GM19468 (cell line): ENCODE results near the gene ZMIZ1.

ENCODE experiments used
- ATAC-seq: cut with Tn5 transposase; IDR thresholded peaks from one replicate; pipeline ENCODE4 v1.9.1; 2021; ENCODE audit warnings: mild to moderate bottlenecking, moderate library complexity, moderate number of reproducible peaks; ENCODE audit not compliant: unreplicated experiment; ENCODE audit errors: extremely low read depth

ZMIZ1 gene

DNA sequence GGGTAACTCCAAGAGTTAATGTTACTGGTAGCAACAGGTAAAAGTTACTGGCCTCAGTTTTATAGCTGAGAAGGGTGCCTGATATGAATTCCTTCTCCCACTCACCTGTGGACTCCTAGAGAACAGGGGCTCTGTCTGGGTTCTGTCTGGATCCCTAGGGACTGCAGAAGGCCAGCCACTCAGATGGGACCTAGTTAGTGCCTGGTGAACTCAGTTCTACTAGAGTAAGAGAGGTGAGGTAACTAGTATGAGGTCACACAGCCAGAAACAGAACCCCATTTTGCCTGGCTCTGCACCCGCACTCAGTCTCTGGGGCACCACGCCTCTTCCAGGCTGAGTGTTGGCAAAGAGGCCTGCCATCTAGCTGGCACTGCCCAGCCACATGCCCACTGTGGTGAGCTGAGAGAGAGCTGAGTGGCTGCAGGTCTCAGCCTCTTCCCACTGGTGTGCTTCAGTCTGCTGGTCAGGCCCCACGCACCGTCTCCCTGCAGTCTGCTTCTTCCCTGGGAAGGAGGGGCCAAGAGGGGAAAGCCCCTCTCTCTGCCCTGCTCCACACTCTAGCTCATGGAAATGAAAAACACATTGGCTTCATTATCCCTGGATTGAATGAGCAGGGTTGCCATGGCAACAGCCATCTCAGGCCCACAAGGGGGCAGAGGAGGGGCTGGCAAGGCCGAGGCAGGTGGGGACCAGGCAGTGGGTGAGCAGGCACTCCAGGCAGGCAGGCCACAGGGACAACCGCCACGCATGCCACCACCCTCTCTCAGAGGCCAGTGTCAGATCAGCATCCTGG lies 110.6 kb downstream of the ZMIZ1 start:
- no peak for ATAC-seq

DNA sequence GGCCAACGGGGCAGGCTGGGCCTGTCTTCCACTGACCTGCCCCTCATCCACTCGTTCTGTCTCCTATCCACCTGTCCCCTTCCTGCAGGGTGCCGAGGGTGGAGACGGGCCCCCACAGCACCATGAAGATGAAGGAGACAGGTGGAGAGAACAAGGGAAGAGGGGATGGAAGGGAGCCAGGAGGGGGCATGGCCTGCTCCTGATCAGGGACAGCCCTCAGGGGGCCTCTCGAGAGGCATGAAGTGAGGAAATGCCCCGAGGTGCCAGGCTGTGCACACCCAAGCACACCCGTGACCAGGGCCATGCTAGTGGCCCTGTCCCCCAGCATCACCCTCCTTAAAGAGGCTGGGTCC lies 111.2 kb downstream of the ZMIZ1 start:
- no peak for ATAC-seq

DNA sequence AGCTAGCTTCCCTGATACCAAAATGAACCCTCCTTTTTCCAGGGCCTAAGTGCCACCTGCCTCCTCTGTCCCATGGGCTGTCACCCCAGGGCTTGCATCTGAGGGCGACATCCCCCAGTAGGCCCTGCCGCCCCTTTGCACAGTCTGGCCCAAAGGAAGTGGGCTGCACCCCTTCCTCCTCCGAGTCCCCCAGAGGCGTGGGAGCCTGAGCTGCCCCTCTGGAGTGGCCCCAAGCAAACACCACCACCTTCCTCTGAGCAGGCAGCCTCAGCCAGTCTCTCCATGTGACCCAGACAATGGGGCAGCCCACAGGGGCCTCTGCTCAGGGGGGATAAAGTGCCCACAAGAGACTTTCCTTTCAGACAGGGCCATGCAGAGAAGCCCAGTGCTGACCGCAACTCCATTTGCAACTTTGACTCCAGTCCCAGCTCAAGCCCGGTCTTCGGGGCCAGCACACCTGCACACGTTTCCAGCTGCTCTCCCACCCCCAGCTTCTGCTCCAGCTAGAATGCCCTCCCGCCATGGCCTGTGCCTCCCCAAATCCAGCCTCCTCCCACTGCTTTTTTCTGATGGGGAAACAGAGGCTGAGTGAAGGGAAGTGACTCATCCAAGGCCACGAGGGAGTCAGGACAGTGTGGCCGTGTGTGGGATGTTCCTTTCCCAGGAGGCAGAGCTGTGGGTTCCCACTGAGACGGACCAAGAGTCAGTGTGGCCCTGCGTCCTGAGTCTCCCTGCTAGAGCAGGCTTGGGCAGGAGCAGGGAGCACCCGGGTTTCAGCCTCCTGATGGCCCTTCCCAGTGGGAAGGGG lies 111.9 kb downstream of the ZMIZ1 start:
- ATAC-seq = no peak

- ATAC-seq = no peak
These were observed 112.5 kb downstream of the ZMIZ1 start for GRCh38 chr10:79181227-79181626.

DNA sequence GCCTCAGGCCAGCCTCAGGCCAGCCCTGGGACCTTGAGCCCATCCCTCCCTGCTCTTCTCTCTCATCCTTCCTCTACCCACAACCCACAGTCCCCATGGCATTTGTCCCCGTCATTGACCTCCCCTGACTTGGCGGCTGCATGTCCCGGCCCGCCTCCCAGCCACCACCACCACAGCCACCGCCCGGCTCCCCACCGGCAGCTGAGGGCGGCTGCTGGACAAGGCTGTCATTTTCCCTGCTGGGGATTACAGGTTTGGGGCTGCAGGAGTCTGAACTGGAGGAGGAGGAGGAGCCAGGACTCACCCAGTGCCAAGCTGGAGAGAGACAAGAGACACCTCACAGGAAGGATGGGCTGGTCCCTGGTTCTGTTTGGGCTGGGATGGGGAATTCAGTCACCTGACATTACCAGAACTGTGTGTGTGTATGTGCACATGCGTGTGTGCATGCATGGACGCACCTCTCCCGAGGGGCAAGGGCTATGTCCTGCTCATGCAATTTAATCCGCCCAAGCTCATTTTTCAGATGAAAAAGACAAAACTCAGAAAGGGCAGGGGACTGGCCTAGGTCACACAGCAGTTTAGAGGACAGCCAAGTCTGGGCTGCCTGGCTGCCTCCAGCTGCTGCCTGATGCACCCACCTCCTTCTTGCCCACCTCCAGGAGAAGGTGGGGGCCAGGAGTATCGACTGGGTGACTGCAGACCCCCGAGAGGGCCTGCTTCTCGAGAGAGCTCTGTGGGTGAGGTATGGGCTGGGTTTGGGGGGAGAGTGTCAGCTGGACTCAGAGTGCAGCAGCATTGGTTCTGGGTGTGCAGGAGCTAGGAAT lies 113.1 kb downstream of the ZMIZ1 start:
- no peak for ATAC-seq

DNA sequence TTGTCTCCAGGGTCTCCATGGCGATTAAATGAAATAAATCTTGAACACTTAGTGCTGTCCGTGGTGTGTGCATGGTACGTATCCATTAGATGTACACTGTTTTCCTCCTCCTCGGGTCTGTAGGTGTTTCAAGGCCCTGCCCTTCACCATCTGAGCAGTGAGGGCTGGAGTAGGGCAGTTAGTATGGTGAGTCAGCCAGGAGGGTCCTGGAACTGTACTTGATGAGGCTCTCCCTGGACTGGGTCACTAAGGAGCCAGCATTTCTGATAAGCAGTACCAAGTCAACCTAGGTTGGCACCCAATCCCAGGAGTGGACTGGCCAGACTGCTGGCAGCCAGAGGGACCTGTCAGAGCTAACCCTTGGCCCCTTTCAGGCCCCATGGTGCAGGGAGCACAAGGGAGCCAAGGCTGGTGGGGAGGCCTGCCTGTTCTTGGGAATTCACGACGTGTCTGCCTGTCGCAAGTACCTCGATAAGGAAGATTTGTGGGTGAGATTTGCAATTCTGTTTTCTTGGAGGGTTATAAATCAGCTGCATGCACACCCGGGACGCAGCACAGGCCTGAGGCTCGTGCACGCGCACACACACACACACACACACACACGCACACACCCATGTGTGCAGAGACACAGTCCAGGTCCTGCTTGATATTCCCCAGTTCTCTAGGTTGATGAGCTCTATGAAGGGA lies 114.2 kb downstream of the ZMIZ1 start:
- no peak for ATAC-seq

GRCh38 chr10:79183468-79183865 lies 114.7 kb downstream of the ZMIZ1 start:
- no peak for ATAC-seq

DNA sequence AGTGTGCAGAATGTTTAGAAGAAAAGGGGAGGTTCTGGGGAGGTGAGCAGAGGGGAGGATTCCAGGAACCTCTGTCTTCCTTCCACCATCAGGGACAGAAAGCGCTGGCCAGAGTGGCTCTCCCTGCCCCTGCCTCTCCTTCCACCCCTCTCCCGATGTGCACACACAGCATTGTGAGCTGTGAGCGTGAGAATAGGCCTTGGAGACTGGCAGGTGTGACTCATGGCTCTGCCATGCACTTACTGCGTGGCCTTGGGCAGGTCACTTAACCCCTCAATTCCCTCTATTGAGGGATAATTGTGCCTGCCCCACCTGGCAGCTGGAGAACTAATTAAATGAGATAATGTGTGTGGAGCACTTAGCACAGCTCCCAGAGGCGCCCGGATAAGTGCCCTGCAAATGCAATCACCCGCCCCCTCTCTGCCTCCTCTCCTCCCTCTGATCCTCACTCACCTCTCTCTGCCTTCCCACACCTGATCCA lies 115.4 kb downstream of the ZMIZ1 start:
- no peak for ATAC-seq

DNA sequence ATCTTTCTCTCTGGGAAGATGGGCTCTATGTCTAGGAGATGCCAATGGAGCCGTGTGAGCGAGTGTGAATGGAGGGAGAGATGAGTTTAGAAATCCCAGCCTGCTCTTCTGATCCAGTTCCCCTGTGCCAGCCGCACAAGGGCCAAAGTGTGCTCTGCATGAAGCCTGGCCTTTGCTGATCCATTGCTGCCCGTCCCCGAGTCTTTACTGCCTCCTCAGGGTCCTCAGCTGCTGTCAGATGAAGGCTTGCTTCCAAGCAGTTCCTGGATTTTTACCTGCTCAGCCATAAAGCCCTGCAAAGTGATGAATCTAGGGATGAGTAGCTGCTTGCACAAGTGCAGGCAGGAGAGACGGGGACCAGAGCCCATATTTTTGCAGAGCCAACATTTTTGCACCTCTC lies 115.9 kb downstream of the ZMIZ1 start:
- no peak for ATAC-seq

DNA sequence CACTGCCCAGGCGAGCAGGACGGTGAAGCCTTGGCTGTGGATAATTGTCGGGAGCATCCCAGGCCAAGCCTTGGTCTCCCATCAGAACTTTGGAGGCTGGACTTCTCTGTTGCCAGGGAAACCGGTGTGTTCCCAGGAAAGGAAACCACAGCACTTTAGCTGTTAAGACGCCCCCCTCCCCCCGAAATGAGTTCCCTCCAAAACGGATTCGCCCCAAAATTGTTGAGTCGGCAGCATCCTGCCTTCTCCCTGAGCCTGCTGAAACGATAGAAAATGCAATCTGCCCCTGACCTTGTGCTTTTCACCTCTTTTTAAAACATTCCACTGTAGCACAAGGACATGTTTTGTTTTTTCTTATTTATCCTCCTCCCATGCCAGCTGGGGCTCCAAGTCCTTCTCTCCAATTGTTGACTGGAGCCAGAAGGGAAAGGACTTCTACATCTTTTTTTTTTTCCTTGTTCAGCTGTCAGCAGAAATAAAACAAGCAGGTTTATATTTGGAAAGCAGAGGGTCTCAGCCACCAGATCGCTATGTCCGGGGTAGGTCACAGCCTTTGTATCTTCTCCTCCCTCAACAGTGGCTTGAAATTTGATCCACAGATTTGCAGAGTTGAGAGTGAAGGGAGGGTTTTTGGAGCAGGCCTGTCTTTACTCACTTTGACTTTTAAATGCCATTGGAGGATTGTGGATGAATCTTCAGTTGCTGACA lies 116.5 kb downstream of the ZMIZ1 start:
- ATAC-seq = no peak

GRCh38 chr10:79185796-79186374 lies 117.1 kb downstream of the ZMIZ1 start:
- no peak for ATAC-seq

DNA sequence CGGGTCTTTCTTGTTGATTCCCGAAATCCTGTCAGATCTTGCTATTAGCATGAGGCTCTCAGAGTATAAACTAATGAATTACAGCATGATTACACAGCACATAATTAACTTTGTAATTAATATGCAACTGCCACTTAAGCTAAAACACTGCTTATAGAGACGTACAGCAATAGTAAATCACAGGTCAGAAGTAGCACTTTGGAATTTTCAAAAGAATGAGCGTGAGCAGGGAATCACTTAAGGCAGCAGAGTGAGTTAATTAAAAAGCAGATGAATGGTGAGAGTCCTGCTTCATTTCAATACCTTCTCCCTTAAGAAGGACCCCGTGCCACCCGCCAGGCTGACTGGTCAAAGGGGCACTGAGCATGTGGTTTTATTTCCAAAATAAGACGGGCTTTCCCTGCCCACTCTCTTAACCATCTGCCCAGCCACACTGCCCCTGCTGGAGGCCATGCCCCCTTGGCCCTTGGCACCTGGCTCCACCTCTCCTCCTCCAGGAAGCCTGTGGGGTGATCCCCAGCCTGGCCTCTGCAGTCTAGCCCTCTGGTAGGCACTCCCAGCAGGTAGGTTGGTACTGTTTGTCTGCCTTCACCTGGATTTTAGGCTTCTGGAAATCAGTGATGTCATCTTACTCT lies 117.8 kb downstream of the ZMIZ1 start:
- no peak for ATAC-seq

DNA sequence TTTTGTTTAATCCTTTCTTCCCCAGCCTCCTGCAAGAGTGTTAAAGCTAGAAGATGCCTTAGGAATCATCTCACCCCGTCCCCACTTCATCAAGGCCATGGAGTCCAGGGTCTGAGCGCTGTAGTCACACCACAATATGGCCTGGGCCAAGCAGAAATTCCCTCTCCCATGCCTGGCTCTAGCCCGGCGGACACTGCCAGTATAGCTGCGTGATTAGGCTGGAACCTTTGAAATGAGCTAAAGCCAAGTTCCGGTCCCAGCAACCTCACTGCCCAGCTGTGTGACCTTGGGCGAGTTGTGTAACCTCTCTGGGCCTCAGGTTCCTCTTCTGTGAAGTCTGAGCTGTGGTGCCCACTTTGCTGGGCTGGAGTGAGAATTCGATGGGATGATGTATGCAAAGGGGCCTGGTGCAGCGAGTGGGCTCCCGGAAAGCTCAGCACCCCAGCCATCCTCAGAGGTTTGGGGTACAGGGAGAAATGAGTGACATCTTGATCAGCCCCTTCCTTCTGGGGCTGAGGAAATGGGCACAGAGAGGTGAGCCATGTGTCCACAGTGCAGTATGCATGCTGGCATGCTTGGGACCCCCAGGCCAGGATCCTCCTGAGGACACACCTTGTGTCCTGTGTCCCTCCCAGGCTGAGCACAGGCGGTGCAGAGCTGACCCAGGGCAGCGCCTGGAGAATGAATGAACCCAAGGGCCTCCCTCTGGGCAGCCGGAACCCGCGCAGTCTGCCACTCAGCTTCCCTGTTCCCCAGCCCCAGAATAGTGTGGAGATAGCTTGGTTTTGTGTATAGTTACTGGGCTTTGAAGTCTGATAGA lies 118.6 kb downstream of the ZMIZ1 start:
- no peak for ATAC-seq

DNA sequence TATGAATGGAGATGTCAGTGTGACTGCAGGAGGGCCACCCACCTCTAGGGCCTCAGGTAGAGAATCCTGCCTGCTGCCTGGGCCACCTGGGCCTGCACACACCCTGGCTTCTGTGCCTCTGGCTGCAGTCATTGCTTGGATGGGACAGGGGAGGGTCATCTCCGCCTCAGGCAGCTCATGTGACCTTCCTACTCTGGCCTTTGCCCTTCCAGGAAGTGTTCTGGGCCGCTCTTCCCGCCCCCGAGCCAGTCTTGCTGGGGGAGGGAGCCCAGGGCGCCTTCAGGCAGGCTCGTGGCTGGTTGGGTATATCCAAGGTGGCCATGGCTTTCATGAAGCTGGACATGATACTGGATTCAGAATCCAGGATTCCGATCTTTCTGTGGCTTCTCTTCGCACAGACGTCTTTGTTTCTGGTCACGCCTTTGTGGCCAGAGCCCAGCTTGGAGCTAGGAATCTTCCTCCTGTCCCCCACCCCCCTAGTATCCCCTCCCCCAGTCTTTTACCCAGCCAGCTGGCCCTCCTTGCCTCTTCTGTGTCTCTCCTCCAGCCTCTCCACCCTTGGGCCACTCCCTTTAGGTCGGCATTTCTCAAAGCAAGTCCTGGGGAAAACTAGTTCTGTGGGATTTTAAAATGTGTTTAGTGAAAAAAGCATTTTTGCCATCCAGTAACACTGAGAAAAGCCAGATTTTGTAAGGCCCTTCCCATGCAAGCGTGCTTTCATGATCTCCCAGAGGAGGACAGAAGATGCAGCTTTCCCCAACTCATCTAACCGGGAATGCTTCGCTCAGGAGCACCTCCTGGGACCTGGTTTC lies 119.6 kb downstream of the ZMIZ1 start:
- no peak for ATAC-seq

GRCh38 chr10:79189181-79189580 lies 120.4 kb downstream of the ZMIZ1 start:
- no peak for ATAC-seq

DNA sequence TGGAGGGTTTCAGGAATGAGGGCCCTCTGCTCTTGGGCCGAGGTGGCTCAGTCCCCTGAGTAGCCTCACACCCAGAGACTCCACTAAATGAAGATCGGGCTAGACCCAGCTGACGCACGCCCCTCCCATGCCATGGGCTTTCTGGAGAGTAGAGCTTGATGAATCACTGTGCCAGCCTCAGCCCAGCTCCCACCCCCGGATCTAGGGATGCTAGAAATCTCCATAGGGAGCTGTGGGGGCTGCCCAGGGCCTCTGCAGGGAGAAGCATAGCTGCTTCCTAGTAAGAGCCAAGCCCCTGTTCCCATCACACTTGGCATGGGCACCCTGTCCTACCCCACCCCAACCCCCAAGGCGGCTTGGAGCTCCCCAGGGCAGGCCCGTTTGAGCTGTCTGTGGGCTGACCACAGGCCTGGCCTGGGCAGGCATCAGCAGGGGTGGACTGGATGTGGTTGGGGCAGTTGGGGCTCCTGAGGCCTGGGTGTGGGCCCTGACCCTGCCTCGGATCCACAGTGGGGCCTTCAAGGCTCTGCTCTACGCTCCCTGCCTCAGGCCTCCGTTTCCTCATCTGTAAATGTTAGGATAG lies 121.2 kb downstream of the ZMIZ1 start:
- ATAC-seq = no peak
